Skin of body (tissue), 2 donors: ENCODE results near the gene SH3RF3. TPM values are rescaled to one million over a fixed set of nuclear protein-coding genes. Genes with fewer than 3 reads are reported as not detected.

ENCODE experiments used
- DNase-seq: peaks from one replicate; lab custom pipeline; 2025; lab: John Stamatoyannopoulos, UW
- total RNA-seq: library from RNA; depleted of rRNA; stranded (reverse); fragments of >200 nt; gene quantifications from one replicate; pipeline ENCODE4 v1.2.3, GENCODE V29; 2014

SH3RF3 gene
- total RNA-seq, 1 donor from 2014 or later = 3.8 TPM

- DNase-seq = no peak
These were observed 104.6 kb downstream of the SH3RF3 start for GRCh38 chr2:109233643-109234042.

- DNase-seq = no peak
These were observed 105.3 kb downstream of the SH3RF3 start for GRCh38 chr2:109234355-109234754.

GRCh38 chr2:109236147-109236546 lies 107.1 kb downstream of the SH3RF3 start:
- no peak for DNase-seq

- no peak for DNase-seq
These were observed 108.8 kb downstream of the SH3RF3 start for GRCh38 chr2:109237792-109238191.

DNA sequence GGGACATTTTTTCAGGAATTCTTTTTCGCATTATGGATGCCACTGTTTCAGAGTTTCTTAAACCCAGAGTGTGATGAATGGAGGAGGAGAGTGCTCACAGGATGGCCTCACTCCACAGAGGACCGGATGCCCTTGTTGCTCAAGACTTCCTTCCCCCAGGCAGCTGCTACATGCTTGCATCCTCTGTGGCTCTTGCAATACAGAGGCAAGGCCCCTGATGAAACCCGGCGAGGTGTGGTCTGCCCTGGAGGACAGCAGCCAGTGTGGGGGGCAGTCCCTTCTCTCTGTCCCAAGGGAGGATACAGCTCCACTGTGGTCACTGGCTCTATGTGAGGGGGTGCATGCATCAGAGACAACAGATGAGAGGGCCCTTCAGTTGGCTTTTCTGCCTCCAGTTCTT lies 109.6 kb downstream of the SH3RF3 start:
- DNase-seq = peak; percentile 21

DNA sequence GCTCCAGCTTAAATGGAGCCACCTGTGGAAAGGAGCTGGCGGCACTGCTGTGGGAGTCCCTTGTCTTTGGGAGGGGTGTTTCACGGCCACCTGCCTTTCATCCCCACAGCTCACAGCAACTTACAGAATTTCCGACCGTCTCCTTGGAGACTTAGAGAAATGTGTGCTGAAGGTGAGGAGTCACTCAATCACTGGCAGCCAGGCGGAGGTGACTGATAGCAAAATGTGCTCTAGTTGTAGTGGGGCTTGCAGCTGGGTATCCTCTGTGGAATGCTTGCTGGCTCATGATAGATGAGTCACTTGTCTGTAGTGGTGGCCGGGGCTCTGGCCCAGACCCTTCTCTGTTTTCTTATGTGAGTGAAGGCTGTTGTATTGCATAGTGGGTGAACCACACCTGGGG lies 110.7 kb downstream of the SH3RF3 start:
- DNase-seq = no peak

GRCh38 chr2:109242210-109242653 lies 113.2 kb downstream of the SH3RF3 start:
- no peak for DNase-seq

GRCh38 chr2:109242654-109243331 lies 113.8 kb downstream of the SH3RF3 start:
- peak; percentile 89 for DNase-seq

DNA sequence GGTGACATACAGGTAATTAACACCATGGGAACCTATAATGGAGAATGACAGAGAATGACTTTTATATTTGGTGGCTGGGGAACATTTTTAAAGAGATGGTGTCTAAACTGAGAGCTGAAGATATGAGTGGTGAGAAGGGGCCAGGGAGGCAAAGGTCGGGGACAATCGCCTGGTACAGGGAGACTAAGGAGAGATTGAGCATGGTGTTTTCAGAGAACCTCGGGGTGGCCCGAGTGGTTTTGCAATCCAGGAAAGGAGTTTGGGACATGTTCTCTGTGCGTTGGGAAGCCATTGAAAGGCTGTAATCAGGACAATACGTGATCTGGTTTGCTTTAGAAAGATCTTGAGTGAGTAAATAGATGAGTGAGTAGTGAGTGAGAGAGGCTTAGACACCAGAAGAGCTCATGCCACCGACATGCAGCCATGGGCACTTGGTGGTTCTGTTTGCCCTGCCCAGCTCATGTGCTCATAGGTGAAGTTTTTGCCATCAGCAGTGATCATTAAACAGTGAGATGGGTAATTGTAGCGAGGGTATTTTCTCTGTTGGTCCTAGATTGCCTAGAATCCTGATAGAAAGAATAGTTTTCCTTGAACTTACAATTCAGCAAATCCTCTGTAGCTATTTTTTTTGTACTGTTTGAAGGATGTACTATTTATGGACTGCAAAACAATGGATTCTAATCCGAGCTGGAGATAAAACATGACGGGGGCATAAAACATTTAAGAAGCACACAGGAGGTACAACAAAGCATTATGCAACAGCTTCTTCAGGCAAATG lies 114.7 kb downstream of the SH3RF3 start:
- no peak for DNase-seq

- no peak for DNase-seq
These were observed 115.2 kb downstream of the SH3RF3 start for GRCh38 chr2:109244304-109244582.

- DNase-seq = no peak
These were observed 115.9 kb downstream of the SH3RF3 start for GRCh38 chr2:109244750-109245382.

DNA sequence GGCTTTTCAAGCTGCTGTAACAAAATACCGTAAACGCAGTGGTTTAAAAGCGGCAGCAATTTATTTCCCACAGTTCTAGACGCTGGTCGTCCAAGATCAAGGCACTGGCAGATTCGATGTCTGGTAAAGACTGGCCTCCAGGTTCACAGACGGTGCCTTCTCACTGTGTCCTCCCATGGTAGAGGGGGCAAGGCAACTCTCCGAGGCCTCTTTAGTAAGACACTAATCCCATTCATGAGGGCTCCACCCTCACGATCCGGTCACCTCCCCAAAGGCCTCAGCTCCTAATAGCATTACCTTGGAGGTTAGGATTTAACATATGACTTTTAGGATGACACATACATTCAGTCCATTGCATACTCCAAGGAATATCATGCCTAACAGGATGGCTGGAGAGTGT lies 117.2 kb downstream of the SH3RF3 start:
- no peak for DNase-seq

- no peak for DNase-seq
These were observed 117.6 kb downstream of the SH3RF3 start for GRCh38 chr2:109246616-109247015.

DNA sequence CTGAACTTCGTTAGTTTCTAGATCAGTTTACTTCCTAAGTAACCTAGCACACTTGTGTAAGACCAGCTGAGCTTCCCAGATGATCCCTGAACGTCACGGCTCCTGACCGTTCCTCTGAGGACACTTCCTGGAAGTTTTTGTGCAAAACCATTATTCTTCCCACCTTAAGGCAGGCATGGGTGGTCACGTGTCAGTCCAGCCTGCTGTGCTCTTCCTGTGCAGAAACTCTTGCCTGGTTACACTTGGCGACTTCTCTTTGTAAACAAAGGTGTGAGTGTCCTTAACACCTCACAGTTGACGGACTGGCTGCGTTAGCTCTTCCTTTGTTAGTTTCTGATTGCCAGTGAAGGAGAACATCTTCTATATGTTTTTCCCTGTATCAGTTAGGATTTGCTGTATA lies 118.3 kb downstream of the SH3RF3 start:
- DNase-seq = no peak

DNA sequence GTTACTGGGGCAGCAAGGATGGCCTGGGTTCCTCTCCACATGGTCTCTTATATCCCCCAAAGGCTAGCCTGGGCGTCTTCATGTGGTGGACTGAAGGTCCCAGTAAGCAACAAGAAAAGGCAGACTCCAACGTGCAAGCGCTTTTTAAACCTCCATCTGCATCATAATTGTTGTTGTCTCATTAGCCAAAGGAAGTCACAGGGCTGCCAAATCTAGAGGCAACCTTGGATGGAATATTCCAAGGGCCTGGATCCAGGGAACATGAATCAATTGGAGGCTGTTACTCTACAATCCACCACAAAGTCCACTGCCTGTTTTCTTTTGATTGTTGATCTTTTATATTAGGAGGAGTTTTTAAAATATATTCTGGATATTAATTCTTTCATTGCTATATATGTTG lies 118.8 kb downstream of the SH3RF3 start:
- no peak for DNase-seq

DNA sequence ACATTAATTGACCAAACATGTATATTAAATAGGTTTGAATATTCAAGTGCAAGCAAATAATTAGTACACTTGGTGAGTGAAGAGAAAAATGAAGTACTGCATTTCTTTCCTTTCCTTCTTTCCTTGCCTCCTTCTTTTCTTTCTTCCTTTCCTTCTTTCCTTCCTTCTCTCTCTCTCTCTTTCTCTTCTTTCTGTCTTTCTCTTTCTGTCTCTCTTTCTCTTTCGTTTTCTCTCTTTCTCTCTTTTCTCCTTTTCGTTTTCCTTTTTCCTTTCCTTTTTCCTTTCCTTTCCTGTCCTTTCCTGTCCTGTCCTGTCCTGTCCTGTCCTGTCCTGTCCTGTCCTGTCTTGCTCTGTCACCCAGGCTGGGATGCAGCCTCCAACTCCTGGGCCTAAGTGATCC lies 119.6 kb downstream of the SH3RF3 start:
- no peak for DNase-seq

DNA sequence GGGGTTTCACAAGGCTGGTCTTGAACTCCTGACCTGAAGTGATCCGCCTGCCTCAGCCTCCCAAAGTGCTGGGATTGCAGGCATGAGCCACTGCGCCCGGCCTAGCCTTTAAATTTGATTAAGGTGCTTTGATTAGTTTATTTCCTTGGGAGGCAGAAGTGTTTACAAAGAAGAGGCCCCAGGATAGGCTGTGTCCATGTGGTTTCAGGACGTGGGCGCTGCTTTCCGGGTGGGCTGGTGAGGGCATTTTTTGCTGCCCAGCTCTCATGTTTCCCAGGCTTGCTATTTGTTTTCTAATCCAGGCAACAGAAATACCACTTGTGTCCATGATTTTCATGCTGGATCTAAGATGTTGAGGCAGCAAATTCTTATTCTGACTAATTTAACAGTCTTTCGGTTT lies 124.2 kb downstream of the SH3RF3 start:
- DNase-seq = no peak

GRCh38 chr2:109254174-109254904 lies 125.3 kb downstream of the SH3RF3 start:
- DNase-seq = no peak

GRCh38 chr2:109255654-109256053 lies 126.6 kb downstream of the SH3RF3 start:
- DNase-seq = no peak

DNA sequence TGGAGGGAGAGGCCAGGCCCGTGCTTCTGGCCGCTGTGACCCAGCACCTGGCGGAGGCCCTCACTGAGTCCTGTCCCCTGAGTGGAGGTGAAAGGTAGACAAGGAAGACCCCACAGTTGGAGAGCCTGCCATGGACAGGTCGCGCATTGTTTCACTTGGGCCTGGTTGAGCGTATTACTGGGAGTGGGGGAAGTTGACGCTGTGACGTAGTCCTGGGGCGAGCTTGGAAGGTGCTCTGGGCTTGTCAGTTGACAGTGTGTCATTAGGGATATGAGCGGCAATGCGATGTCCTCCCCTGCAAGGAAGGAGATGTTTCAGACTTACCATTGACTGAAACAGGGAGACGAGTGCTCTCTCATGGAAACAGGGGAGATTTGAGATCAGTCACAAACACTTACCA lies 127.1 kb downstream of the SH3RF3 start:
- no peak for DNase-seq

- DNase-seq = no peak
These were observed 127.9 kb downstream of the SH3RF3 start for GRCh38 chr2:109256921-109257320.

DNA sequence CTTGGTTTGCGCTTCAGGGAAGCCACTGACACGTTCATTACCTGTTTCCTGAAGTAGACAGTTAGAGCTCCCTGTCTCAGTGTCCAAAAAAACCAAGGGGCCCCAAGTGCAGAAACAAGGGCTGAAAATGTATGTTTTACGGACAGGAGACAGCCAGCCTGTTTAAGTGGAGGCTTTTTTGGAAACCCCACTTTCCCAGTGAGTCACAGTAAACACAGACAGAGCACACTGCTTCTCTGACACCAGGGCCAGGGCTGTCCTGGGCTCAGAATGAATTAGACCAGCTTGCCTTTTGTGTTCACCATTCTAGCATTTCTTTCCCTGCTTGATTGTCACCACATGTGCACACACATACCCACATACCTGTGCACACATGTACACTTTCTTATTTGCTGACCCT lies 128.6 kb downstream of the SH3RF3 start:
- DNase-seq = no peak
